Fibroblast of lung (primary cell): ENCODE results near the gene POTEC. TPM values are rescaled to one million over a fixed set of nuclear protein-coding genes. Genes with fewer than 3 reads are reported as not detected.
"Not testable (repeated sequence)": the region's sequence is repeated elsewhere in the genome, so short reads cannot be mapped to it uniquely, and the experiment has no call there.

ENCODE experiments used
- DNase-seq, 2 donors: peaks; one replicate each; pipeline versions ENCODE4 v3.0.0 to v3.0.0-alpha.2; 2010; ENCODE audit warnings: low read depth in 2 of 2
- H2AFZ ChIP-seq: 2 replicates; pipeline ENCODE4 v1.5.1; 2012; ENCODE audit warnings: low read length, control low read depth, inconsistent platforms
- H3K27ac ChIP-seq: 2 replicates; pipeline ENCODE4 v1.5.1; 2011; ENCODE audit warnings: low read length, control low read depth; ENCODE audit not compliant: insufficient read depth
- H3K27me3 ChIP-seq: 2 replicates; pipeline ENCODE4 v1.5.1; 2011; ENCODE audit warnings: mild to moderate bottlenecking, low read length; ENCODE audit not compliant: control insufficient read depth, insufficient read depth
- H3K36me3 ChIP-seq: 2 replicates; pipeline ENCODE4 v1.5.1; 2011; ENCODE audit warnings: low read length; ENCODE audit not compliant: control insufficient read depth, insufficient read depth
- H3K4me1 ChIP-seq: 2 replicates; pipeline ENCODE4 v1.5.1; 2011; ENCODE audit warnings: low read length; ENCODE audit not compliant: control insufficient read depth, insufficient read depth; ENCODE audit errors: extremely low read depth
- H3K4me2 ChIP-seq: 2 replicates; pipeline ENCODE4 v1.5.1; 2011; ENCODE audit warnings: low read length, control low read depth; ENCODE audit not compliant: insufficient read depth; ENCODE audit errors: extremely low read depth
- H3K4me3 ChIP-seq, 4 experiments: fragments of 200-600 bp in 1 of 4; sonication (generic) in 1 of 4; replicated peaks in 1 of 4; 2 replicates each; pipeline ENCODE4 v1.5.1; 2011 to 2016; ENCODE audit warnings: low read length in 4 of 4, low read depth in 3 of 4, mild to moderate bottlenecking in 3 of 4, control low read depth in 2 of 4, inconsistent platforms in 1 of 4, mixed read lengths in 1 of 4; ENCODE audit not compliant: insufficient read depth in 1 of 4; ENCODE audit errors: control extremely low read depth in 1 of 4
- H3K79me2 ChIP-seq: 2 replicates; pipeline ENCODE4 v1.5.1; 2012; ENCODE audit warnings: mild to moderate bottlenecking, low read length, inconsistent platforms; ENCODE audit not compliant: control insufficient read depth, insufficient read depth
- H3K9ac ChIP-seq: 2 replicates; pipeline ENCODE4 v1.5.1; 2011; ENCODE audit warnings: mild to moderate bottlenecking, low read length, control low read depth; ENCODE audit not compliant: insufficient read depth
- H3K9me3 ChIP-seq: 2 replicates; pipeline ENCODE4 v1.5.1; 2012; ENCODE audit warnings: low read depth, low read length; ENCODE audit not compliant: control insufficient read depth, insufficient read depth
- H4K20me1 ChIP-seq: 2 replicates; pipeline ENCODE4 v1.5.1; 2011; ENCODE audit warnings: low read length; ENCODE audit not compliant: control insufficient read depth, insufficient read depth; ENCODE audit errors: extremely low read depth
- EZH2 ChIP-seq: IDR thresholded peaks from 2 replicates; pipeline ENCODE4 v1.5.1; 2012; ENCODE audit warnings: low read length, control low read depth, mild to moderate bottlenecking; ENCODE audit errors: missing control alignments
- polyA minus RNA-seq: library from RNA; depleted of rRNA, polyadenylated mRNA; stranded (reverse); fragments of >200 nt; gene quantifications from 2 replicates; pipeline ENCODE4 v1.2.3, GENCODE V29; 2011; ENCODE audit warnings: low replicate concordance
- polyA plus RNA-seq, 2 donors: library from polyadenylated mRNA; depleted of rRNA in 1 of 2; stranded (reverse) in 1 of 2; unstranded in 1 of 2; fragments of >200 nt; gene quantifications; 2 replicates each; pipeline ENCODE4 v1.2.1, GENCODE V29; 2011 to 2012; ENCODE audit warnings: missing spikeins in 1 of 2
- total RNA-seq: library from RNA; depleted of rRNA; stranded (reverse); fragments of >200 nt; gene quantifications from 2 replicates; pipeline ENCODE4 v1.2.1, GENCODE V29; 2014
- TF ChIP-seq, protein P1 (sequence below), 2 donors: IDR thresholded peaks in 1 of 2; conservative IDR thresholded peaks in 1 of 2; 1 replicate in 1 of 2; 2 replicates in 1 of 2; pipeline ENCODE4 v1.5.1; 2011 to 2012; ENCODE audit warnings: low read length in 2 of 2, control low read depth in 1 of 2, inconsistent platforms in 1 of 2, low read depth in 1 of 2, mild to moderate bottlenecking in 1 of 2

The POTEC gene
- not detected in 2 replicates for total RNA-seq
- not detected in 2 replicates for polyA plus RNA-seq
- polyA plus RNA-seq (2012), result not detected in 2 replicates
- 1.0 TPM in 1 of 2 replicates, not detected in the other for polyA minus RNA-seq

GRCh38 chr18:14543446-14543964 is at the start of gene POTEC:
POTEC (minus strand) TSS chr18:14543600; CDS start chr18:14543146, 454 bp downstream.
- not testable (repeated sequence) for H3K79me2 ChIP-seq, H3K9me3 ChIP-seq, DNase-seq, H3K4me2 ChIP-seq, H3K9ac ChIP-seq, H3K27ac ChIP-seq, H3K4me3 ChIP-seq, H2AFZ ChIP-seq, H3K27me3 ChIP-seq, H4K20me1 ChIP-seq, H3K36me3 ChIP-seq, H3K4me1 ChIP-seq

GRCh38 chr18:14577971-14578370 is 34.6 kb upstream of the POTEC start:
- H3K27me3 ChIP-seq, result no peaks in the 10 kb centered on the region
- no peak overlapping the region for H2AFZ ChIP-seq
- no peak for DNase-seq
- no peak overlapping the region for H3K4me3 ChIP-seq
- TF ChIP-seq EZH2, result no peak
- TF ChIP-seq, protein P1, sequence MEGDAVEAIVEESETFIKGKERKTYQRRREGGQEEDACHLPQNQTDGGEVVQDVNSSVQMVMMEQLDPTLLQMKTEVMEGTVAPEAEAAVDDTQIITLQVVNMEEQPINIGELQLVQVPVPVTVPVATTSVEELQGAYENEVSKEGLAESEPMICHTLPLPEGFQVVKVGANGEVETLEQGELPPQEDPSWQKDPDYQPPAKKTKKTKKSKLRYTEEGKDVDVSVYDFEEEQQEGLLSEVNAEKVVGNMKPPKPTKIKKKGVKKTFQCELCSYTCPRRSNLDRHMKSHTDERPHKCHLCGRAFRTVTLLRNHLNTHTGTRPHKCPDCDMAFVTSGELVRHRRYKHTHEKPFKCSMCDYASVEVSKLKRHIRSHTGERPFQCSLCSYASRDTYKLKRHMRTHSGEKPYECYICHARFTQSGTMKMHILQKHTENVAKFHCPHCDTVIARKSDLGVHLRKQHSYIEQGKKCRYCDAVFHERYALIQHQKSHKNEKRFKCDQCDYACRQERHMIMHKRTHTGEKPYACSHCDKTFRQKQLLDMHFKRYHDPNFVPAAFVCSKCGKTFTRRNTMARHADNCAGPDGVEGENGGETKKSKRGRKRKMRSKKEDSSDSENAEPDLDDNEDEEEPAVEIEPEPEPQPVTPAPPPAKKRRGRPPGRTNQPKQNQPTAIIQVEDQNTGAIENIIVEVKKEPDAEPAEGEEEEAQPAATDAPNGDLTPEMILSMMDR (conservative IDR thresholded peaks at IDR 0.05 in 1 of 2, IDR thresholded peaks at IDR 0.05 in 1 of 2; ENCODE audit: low read depth in 1 of 2, low read length in 2 of 2), result no peak
- H3K4me1 ChIP-seq, result no peaks in the 10 kb centered on the region
- H3K27ac ChIP-seq, result no peak overlapping the region
- no peaks in the 10 kb centered on the region for H3K36me3 ChIP-seq
- no peak overlapping the region for H3K9ac ChIP-seq
- no peaks in the 10 kb centered on the region for H3K9me3 ChIP-seq
- no peaks in the 10 kb centered on the region for H3K79me2 ChIP-seq
- no peak overlapping the region for H3K4me2 ChIP-seq
- H4K20me1 ChIP-seq, result no peaks in the 10 kb centered on the region

- H3K27ac ChIP-seq, H3K36me3 ChIP-seq, H3K4me3 ChIP-seq, H4K20me1 ChIP-seq, H3K27me3 ChIP-seq, H2AFZ ChIP-seq, H3K9me3 ChIP-seq, H3K4me2 ChIP-seq, H3K4me1 ChIP-seq, DNase-seq, H3K9ac ChIP-seq, H3K79me2 ChIP-seq: not testable (repeated sequence)
Measured at GRCh38 chr18:14559502-14559901, 16.1 kb upstream of the POTEC start.

GRCh38 chr18:14531659-14532058 is 11.7 kb downstream of the POTEC start:
- H3K27me3 ChIP-seq, H3K36me3 ChIP-seq, H3K4me3 ChIP-seq, DNase-seq, H4K20me1 ChIP-seq, H2AFZ ChIP-seq, H3K27ac ChIP-seq, H3K9ac ChIP-seq, H3K4me1 ChIP-seq, H3K4me2 ChIP-seq, H3K9me3 ChIP-seq, H3K79me2 ChIP-seq: not testable (repeated sequence)

GRCh38 chr18:14510707-14511106 is 32.7 kb downstream of the POTEC start:
- H3K9me3 ChIP-seq, H3K27ac ChIP-seq, DNase-seq, H3K9ac ChIP-seq, H3K79me2 ChIP-seq, H3K4me1 ChIP-seq, H4K20me1 ChIP-seq, H3K4me2 ChIP-seq, H3K4me3 ChIP-seq, H3K36me3 ChIP-seq, H2AFZ ChIP-seq, H3K27me3 ChIP-seq: not testable (repeated sequence)

DNA sequence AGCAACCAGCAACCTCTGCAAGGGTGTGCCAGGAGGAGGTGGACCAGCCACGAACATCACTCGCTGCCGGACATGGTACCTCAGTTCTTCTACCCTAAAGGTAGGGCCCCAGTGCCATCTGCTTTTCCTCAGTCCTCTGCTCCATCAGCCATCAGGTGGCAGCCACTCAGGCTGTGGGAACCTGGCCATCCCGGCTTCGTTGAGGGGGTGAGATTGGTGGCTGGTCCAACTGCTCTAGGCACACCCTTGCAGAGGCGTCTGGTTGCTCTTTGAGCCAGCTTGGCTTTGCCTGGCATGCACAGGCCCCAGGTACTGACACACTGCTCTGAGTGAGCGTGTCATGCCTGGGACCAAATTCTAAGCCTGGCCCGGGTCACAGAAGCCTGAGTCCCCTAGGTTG is 39.7 kb downstream of the POTEC start:
- H3K36me3 ChIP-seq, H3K27me3 ChIP-seq, H3K79me2 ChIP-seq, H3K9ac ChIP-seq, H2AFZ ChIP-seq, DNase-seq, H3K4me2 ChIP-seq, H3K27ac ChIP-seq, H3K4me3 ChIP-seq, H3K9me3 ChIP-seq, H4K20me1 ChIP-seq, H3K4me1 ChIP-seq: not testable (repeated sequence)
